Lower lobe of right lung (tissue), 2 donors: ENCODE measurements around the gene WFS1. TPM values are rescaled to one million over a fixed set of nuclear protein-coding genes. Genes with fewer than 3 reads are reported as not detected.

Source experiments
- ATAC-seq, 2 donors: fragments of 200-7000 bp; cut with Tn5 transposase; one replicate each; pipeline ENCODE4 v1.9.1; 2020 to 2022; ENCODE audit warnings: mild to moderate bottlenecking in 2 of 2, moderate library complexity in 2 of 2
- DNase-seq: peaks from one replicate; pipeline ENCODE4 v3.0.0-alpha.2; 2020
- H3K27ac ChIP-seq: fragments of 200-600 bp; one replicate; pipeline ENCODE4 v1.8.0; 2022
- H3K27me3 ChIP-seq: fragments of 200-600 bp; one replicate; pipeline ENCODE4 v1.8.0; 2022; ENCODE audit warnings: low read depth
- H3K36me3 ChIP-seq: fragments of 200-600 bp; one replicate; pipeline ENCODE4 v1.8.0; 2022; ENCODE audit warnings: mild to moderate bottlenecking
- H3K4me1 ChIP-seq: fragments of 200-600 bp; one replicate; pipeline ENCODE4 v1.8.0; 2022
- H3K4me3 ChIP-seq: fragments of 200-600 bp; one replicate; pipeline ENCODE4 v1.8.0; 2022; ENCODE audit warnings: mild to moderate bottlenecking
- H3K9me3 ChIP-seq: fragments of 200-600 bp; one replicate; pipeline ENCODE4 v1.8.0; 2022
- CTCF ChIP-seq: fragments of 200-600 bp; IDR thresholded peaks from one replicate; pipeline ENCODE4 v1.8.0; 2022; ENCODE audit warnings: antibody characterized with exemption, mild to moderate bottlenecking
- intact Hi-C: fragments of 100-400 bp; cut with DNase I; formaldehyde crosslinking; loops from one replicate; pipeline ENCODE4 v1.11.0; 2022
- total RNA-seq: library from RNA; stranded (reverse); fragmentation: NEBNext Ultra II Directional; extraction: Animal tissue kit (Norgen Biotek cat#: 25700); gene quantifications from one replicate; pipeline ENCODE4 v1.2.1, GENCODE V29; 2021
- donor health status: DM: no; HTN: yes; CAD: no; lungs with severe emphysema.

WFS1 gene
- total RNA-seq, 1 donor from 2014 or later: 70.3 TPM

- Histone ChIP-seq H3K27ac (no peak overlapping the region), H3K4me3 (no peak overlapping the region), H3K9me3 (peaks cover 4% of the 10 kb centered on the region), H3K4me1 (peaks cover 18% of the 10 kb centered on the region), H3K36me3 (no peaks in the 10 kb centered on the region), H3K27me3 (peaks cover 17% of the 10 kb centered on the region)
- no peak for ATAC-seq
- TF ChIP-seq CTCF: no peak
- no peak for DNase-seq
- intact Hi-C loops: loop anchor here (5.0 kb wide), 1 partner anchor 67 kb away; no protein-coding TSS in a partner anchor
Observed at GRCh38 chr4:6329478-6330383, 60.1 kb downstream of the WFS1 start.

- no peaks in the 10 kb centered on the region for H3K36me3 ChIP-seq
- TF ChIP-seq CTCF: no peak
- H3K27me3 ChIP-seq: peaks cover 22% of the 10 kb centered on the region
- no peak for DNase-seq
- peaks cover 12% of the 10 kb centered on the region for H3K4me1 ChIP-seq
- H3K4me3 ChIP-seq: no peak overlapping the region
- H3K27ac ChIP-seq: no peak overlapping the region
- H3K9me3 ChIP-seq: peaks cover 4% of the 10 kb centered on the region
- no peak for ATAC-seq
- intact Hi-C loops: no loop called here
Observed at GRCh38 chr4:6330384-6330767, 60.7 kb downstream of the WFS1 start.

- H3K4me1 ChIP-seq: peaks cover 7% of the 10 kb centered on the region
- TF ChIP-seq CTCF: peak; percentile 51
- peaks cover 4% of the 10 kb centered on the region for H3K9me3 ChIP-seq
- no peak overlapping the region for H3K27ac ChIP-seq
- peaks cover 29% of the 10 kb centered on the region for H3K27me3 ChIP-seq
- intact Hi-C loops: no loop called here
- H3K4me3 ChIP-seq: no peak overlapping the region
- H3K36me3 ChIP-seq: no peaks in the 10 kb centered on the region
- DNase-seq (no peak), ATAC-seq (no peak)
Observed at GRCh38 chr4:6331018-6331417, 61.4 kb downstream of the WFS1 start.

GRCh38 chr4:6331468-6331867 lies 61.8 kb downstream of the WFS1 start:
- H3K4me1 ChIP-seq: peaks cover 7% of the 10 kb centered on the region
- H3K27ac ChIP-seq: no peak overlapping the region
- no peak overlapping the region for H3K4me3 ChIP-seq
- DNase-seq: no peak
- TF ChIP-seq CTCF: no peak
- no peaks in the 10 kb centered on the region for H3K36me3 ChIP-seq
- H3K27me3 ChIP-seq: peaks cover 31% of the 10 kb centered on the region
- intact Hi-C loops: no loop called here
- ATAC-seq: no peak
- H3K9me3 ChIP-seq: peaks cover 4% of the 10 kb centered on the region

- H3K27me3 ChIP-seq: peaks cover 29% of the 10 kb centered on the region
- H3K27ac ChIP-seq: no peak overlapping the region
- no peaks in the 10 kb centered on the region for H3K36me3 ChIP-seq
- H3K9me3 ChIP-seq: peaks cover 4% of the 10 kb centered on the region
- no peak for DNase-seq
- H3K4me3 ChIP-seq: no peak overlapping the region
- peak; percentile 72 for TF ChIP-seq CTCF
- peaks cover under 1% of the 10 kb centered on the region for H3K4me1 ChIP-seq
- intact Hi-C loops: no loop called here
- peak; percentile 31 to 54 for ATAC-seq
Observed at GRCh38 chr4:6332042-6332668, 62.5 kb downstream of the WFS1 start.
